Activated CD4-positive, alpha-beta memory T cell treated with anti-CD3 and anti-CD28 coated beads for 36 hours (primary cell): ENCODE results near the gene CCNL2. TPM values are rescaled to one million over a fixed set of nuclear protein-coding genes. Genes with fewer than 3 reads are reported as not detected.

ENCODE experiments used
- CTCF ChIA-PET: fragments of 350-600 bp; sonication (Branson Sonifier 250); formaldehyde crosslinking; loops from one replicate; lab custom pipeline; 2021; ENCODE audit warnings: antibody characterized with exemption, inconsistent platforms; lab: Charles Lee
- POLR2A ChIA-PET: fragments of 350-600 bp; sonication (Branson Sonifier 250); formaldehyde crosslinking; loops from one replicate; lab custom pipeline; 2021; ENCODE audit warnings: antibody characterized with exemption; lab: Charles Lee
- DNase-seq: peaks from one replicate; pipeline ENCODE4 v3.0.0-alpha.2; 2020
- H3K27ac Mint-ChIP-seq: one replicate; pipeline ENCODE4 v1.8.0; 2021; ENCODE audit warnings: mixed read lengths
- H3K27me3 Mint-ChIP-seq: one replicate; pipeline ENCODE4 v1.8.0; 2021; ENCODE audit warnings: mixed read lengths
- H3K36me3 Mint-ChIP-seq: one replicate; pipeline ENCODE4 v1.8.0; 2021; ENCODE audit warnings: mixed read lengths
- H3K4me1 Mint-ChIP-seq: one replicate; pipeline ENCODE4 v1.8.0; 2021; ENCODE audit warnings: low read depth, mixed read lengths
- H3K4me3 Mint-ChIP-seq: one replicate; pipeline ENCODE4 v1.8.0; 2021; ENCODE audit warnings: mild to moderate bottlenecking, mixed read lengths
- H3K9me3 Mint-ChIP-seq: one replicate; pipeline ENCODE4 v1.8.0; 2021; ENCODE audit warnings: mixed read lengths
- intact Hi-C: fragments of 100-400 bp; cut with micrococcal nuclease; formaldehyde crosslinking; loops from one replicate; pipeline ENCODE4 v1.15.1; 2023
- microRNA-seq: library from miRNA; unstranded; fragments of <30 nt; microRNA quantifications from one replicate; pipeline ENCODE4 v1.2.0, GENCODE V29; 2022; ENCODE audit warnings: borderline number of aligned reads, borderline microRNAs expressed, borderline replicate concordance
- total RNA-seq, 2 experiments: library from RNA; stranded (reverse); gene quantifications; one replicate each; pipeline ENCODE4 v1.2.3, GENCODE V29; 2021

CCNL2 gene
- total RNA-seq, 2 experiments from 2014 or later, result 96.0 to 108 TPM

DNA sequence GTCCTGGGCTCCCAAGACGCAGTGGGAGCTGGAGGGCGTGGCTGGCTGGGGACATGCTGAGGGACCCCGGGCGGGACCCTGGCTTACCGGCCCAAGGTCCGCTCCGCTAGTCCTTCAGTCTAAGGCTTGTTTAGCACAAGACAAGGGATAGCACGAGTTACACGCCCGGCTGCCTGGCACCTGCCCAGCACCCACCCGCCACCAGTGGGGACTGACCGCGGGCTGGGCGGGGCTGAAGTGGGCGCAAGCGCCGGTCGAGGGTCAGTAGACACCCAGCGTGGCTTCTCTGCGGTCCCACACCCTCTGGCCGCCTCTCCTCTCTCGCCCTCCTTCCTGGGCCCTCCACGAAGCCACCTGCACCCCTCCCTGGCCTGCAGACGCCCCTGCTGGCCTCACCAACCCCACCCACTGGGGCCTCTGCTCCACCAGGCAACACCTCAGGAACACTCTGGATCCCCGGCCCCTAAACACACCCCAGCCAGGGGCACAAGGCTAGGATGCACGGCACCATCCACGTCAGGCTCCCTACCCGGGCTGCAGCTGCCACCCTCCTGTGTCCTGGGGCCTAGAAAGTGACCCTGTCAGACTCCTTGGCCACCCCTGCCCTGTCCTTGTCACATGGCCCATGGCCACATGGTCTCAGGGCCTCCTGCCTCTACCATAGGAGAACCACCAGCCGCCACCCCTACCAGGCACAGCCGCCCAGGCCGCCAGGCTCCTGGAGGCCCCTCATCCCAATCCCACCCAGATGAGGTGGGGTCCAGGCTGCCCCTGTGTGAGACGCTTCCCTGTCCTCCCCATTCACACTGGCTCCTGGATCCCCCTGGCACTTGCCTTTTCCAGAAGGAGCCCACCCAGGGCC is 62.0 kb downstream of the CCNL2 start:
- POLR2A ChIA-PET, result no interaction called here
- no peaks in the 10 kb centered on the region for H3K27me3 Mint-ChIP-seq
- no peaks in the 10 kb centered on the region for H3K9me3 Mint-ChIP-seq
- no peak for DNase-seq
- no peak overlapping the region for H3K27ac Mint-ChIP-seq
- intact Hi-C loops, result no loop called here
- CTCF ChIA-PET, result no interaction called here
- no peak overlapping the region for H3K4me3 Mint-ChIP-seq
- peaks cover 15% of the 10 kb centered on the region for H3K36me3 Mint-ChIP-seq
- no peaks in the 10 kb centered on the region for H3K4me1 Mint-ChIP-seq

GRCh38 chr1:1336446-1336845 is 62.7 kb downstream of the CCNL2 start:
- Mint-ChIP-seq H3K27me3 (no peaks in the 10 kb centered on the region), H3K4me3 (no peak overlapping the region), H3K27ac (no peak overlapping the region), H3K9me3 (no peaks in the 10 kb centered on the region), H3K4me1 (no peaks in the 10 kb centered on the region), H3K36me3 (peaks cover 15% of the 10 kb centered on the region)
- CTCF ChIA-PET, result no interaction called here
- intact Hi-C loops, result no loop called here
- POLR2A ChIA-PET, result no interaction called here
- no peak for DNase-seq

DNA sequence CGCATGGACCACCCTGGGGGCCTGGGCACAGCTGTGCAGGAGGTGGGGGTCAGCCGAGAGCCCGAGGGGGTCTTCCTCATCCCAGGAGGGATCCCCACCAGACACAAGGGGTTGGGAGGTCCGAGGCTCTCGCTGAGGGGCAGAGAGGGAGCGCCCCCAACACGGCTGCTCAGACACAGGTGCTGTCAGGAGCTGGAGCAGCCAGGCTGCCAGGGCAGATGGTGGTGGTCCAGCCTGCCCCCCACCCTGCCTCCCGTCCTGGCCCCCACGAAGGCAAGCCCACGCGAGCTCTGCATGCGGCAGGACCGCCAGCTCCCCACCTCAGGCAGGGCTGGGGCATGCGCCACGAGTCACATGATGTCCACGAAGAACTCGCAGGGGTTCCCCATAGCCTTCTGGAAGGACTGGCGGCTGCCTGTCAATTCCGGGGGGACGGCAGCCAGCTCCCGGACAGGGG is 63.3 kb downstream of the CCNL2 start:
- Mint-ChIP-seq H3K4me3 (no peak overlapping the region), H3K9me3 (no peaks in the 10 kb centered on the region), H3K27ac (no peak overlapping the region), H3K4me1 (no peaks in the 10 kb centered on the region), H3K27me3 (no peaks in the 10 kb centered on the region), H3K36me3 (peaks cover 10% of the 10 kb centered on the region)
- intact Hi-C loops, result no loop called here
- ChIA-PET CTCF (no interaction called here), POLR2A (no interaction called here)
- no peak for DNase-seq

Small RNAs within 50 kb of the gene (microRNA-seq; reads per million reads assigned to microRNA genes)
- not detected for gene MIR6808

Other genes starting within 250 kb of the CCNL2 start
- not detected for gene TTLL10, start 225.5 kb downstream of the CCNL2 start, total RNA-seq
- gene TNFRSF18, start 192.7 kb downstream of the CCNL2 start, total RNA-seq, result 100 to 1,000 TPM; 375 to 387 TPM
- 1,000 to 10,000 TPM; 1,003 to 1,005 TPM for gene TNFRSF4, start 185.2 kb downstream of the CCNL2 start, total RNA-seq
- 100 to 1,000 TPM; 302 to 305 TPM for gene SDF4, start 167.3 kb downstream of the CCNL2 start, total RNA-seq
- gene B3GALT6, start 167.1 kb downstream of the CCNL2 start, total RNA-seq, result 10 to 100 TPM; 14.6 to 15.5 TPM
- 1 to 10 TPM; 3.8 to 4.2 TPM for gene C1QTNF12, start 152.6 kb downstream of the CCNL2 start, total RNA-seq
- 10 to 100 TPM; 58.7 to 61.6 TPM for gene UBE2J2, start 125.5 kb downstream of the CCNL2 start, total RNA-seq
- 1 to 10 TPM; 4.9 to 7.2 TPM for gene SCNN1D, start 118.9 kb downstream of the CCNL2 start, total RNA-seq
- gene ACAP3, start 91.4 kb downstream of the CCNL2 start, total RNA-seq, result 10 to 100 TPM; 31.8 to 32.0 TPM
- gene PUSL1, start 90.7 kb downstream of the CCNL2 start, total RNA-seq, result 10 to 100 TPM; 19.7 to 23.1 TPM
- gene INTS11, start 74.7 kb downstream of the CCNL2 start, total RNA-seq, result 100 to 1,000 TPM; 107 to 120 TPM
- 10 to 100 TPM; 12.1 to 13.1 TPM for gene CPTP, start 74.5 kb downstream of the CCNL2 start, total RNA-seq
- under 1 TPM in 1 of 2 experiments, not detected in 1; 0.10 TPM for gene TAS1R3, start 68.1 kb downstream of the CCNL2 start, total RNA-seq
- 10 to 100 TPM; 37.6 to 38.6 TPM for gene DVL1, start 49.9 kb downstream of the CCNL2 start, total RNA-seq
- under 1 TPM in 1 of 2 experiments, not detected in 1; 0.19 TPM for gene MXRA8, start 40.8 kb downstream of the CCNL2 start, total RNA-seq
- gene AURKAIP1, start 24.1 kb downstream of the CCNL2 start, total RNA-seq, result 100 to 1,000 TPM; 124 to 131 TPM
- gene MRPL20, start 8.0 kb upstream of the CCNL2 start, total RNA-seq, result 100 to 1,000 TPM; 122 to 123 TPM
- gene ANKRD65, start 21.9 kb upstream of the CCNL2 start, total RNA-seq, result not detected
- under 1 TPM; 0.69 to 0.92 TPM for gene VWA1, start 36.4 kb upstream of the CCNL2 start, total RNA-seq
- 1 to 10 TPM; 1.2 to 1.7 TPM for gene ATAD3C, start 50.4 kb upstream of the CCNL2 start, total RNA-seq
- gene ATAD3B, start 72.4 kb upstream of the CCNL2 start, total RNA-seq, result 10 to 100 TPM; 35.4 to 36.3 TPM
- gene ATAD3A, start 112.8 kb upstream of the CCNL2 start, total RNA-seq, result 10 to 100 TPM; 45.7 to 46.7 TPM
- gene TMEM240, start 141.3 kb upstream of the CCNL2 start, total RNA-seq, result under 1 TPM in 1 of 2 experiments, not detected in 1; 0.29 TPM
- 100 to 1,000 TPM; 106 to 107 TPM for gene SSU72, start 175.5 kb upstream of the CCNL2 start, total RNA-seq
- 1 to 10 TPM; 1.5 to 1.6 TPM for gene FNDC10, start 200.8 kb upstream of the CCNL2 start, total RNA-seq
- gene MIB2, start 216.2 kb upstream of the CCNL2 start, total RNA-seq, result 10 to 100 TPM; 31.1 to 36.1 TPM
- gene MMP23B, start 232.8 kb upstream of the CCNL2 start, total RNA-seq, result 1 to 10 TPM in 1 of 2 experiments, under 1 TPM in 1; 0.61 to 1.1 TPM